Sigmoid colon (tissue), 7 donors: ENCODE measurements around the gene MFAP4. TPM values are rescaled to one million over a fixed set of nuclear protein-coding genes. Genes with fewer than 3 reads are reported as not detected.

Experiments used
- DNase-seq: peaks from one replicate; pipeline ENCODE4 v3.0.0-alpha.2; 2019
- H3K27ac ChIP-seq, 4 donors: fragments of 200-600 bp; sonication (generic); one replicate each; pipeline ENCODE4 v1.5.1; 2016 to 2019; ENCODE audit warnings: mild to moderate bottlenecking in 1 of 4
- H3K27me3 ChIP-seq, 3 donors: fragments of 200-600 bp; sonication (generic); one replicate each; pipeline ENCODE4 v1.5.1; 2019; ENCODE audit warnings: mild to moderate bottlenecking in 1 of 3
- H3K36me3 ChIP-seq, 4 donors: fragments of 200-600 bp; sonication (generic); one replicate each; pipeline ENCODE4 v1.5.1; 2016 to 2019
- H3K4me1 ChIP-seq, 4 donors: fragments of 200-600 bp; sonication (generic); one replicate each; pipeline ENCODE4 v1.5.1; 2017 to 2019
- H3K4me3 ChIP-seq, 4 donors: fragments of 200-600 bp; sonication (generic); one replicate each; pipeline ENCODE4 v1.5.1; 2017 to 2019; ENCODE audit warnings: mild to moderate bottlenecking in 2 of 4, moderate library complexity in 1 of 4
- H3K9me3 ChIP-seq, 4 donors: fragments of 200-600 bp in 3 of 4; sonication (generic) in 3 of 4; one replicate each; pipeline versions ENCODE4 v1.5.1 to v1.6.1; 2013 to 2019
- EP300 ChIP-seq, 4 donors: sonication (generic); formaldehyde crosslinking; IDR thresholded peaks; one replicate each; pipeline ENCODE4 v1.6.1; 2017; ENCODE audit warnings: antibody characterized with exemption in 4 of 4
- POLR2A ChIP-seq, 2 donors: fragments of 450-650 bp; IDR thresholded peaks; one replicate each; pipeline ENCODE4 v1.6.1; 2016; ENCODE audit warnings: antibody characterized with exemption in 2 of 2, mild to moderate bottlenecking in 2 of 2, moderate library complexity in 2 of 2
- POLR2AphosphoS5 ChIP-seq, 4 donors: sonication (generic); formaldehyde crosslinking; IDR thresholded peaks; one replicate each; pipeline ENCODE4 v1.6.1; 2017; ENCODE audit warnings: antibody characterized with exemption in 4 of 4
- WGBS, 2 donors: extraction: QIAGEN DNeasy Blood & Tissue Kit; methylation state at CpG; one replicate each; pipeline ENCODE4 v1.1.7; 2013; 5-methylcytosine and 5-hydroxymethylcytosine counted together
- intact Hi-C: fragments of 100-400 bp; cut with DNase I; formaldehyde crosslinking; loops from one replicate; pipeline ENCODE4 v1.15.1; 2023
- polyA plus RNA-seq, 3 donors: library from polyadenylated mRNA; stranded (reverse); fragments of 200-250 nt; gene quantifications; one replicate each; pipeline ENCODE4 v1.2.3, GENCODE V29; 2013
- total RNA-seq, 4 donors: library from RNA; depleted of rRNA; stranded (reverse); fragments of >200 nt; gene quantifications; one replicate each; pipeline ENCODE4 v1.1.0, GENCODE V29; 2016
- TF ChIP-seq, protein P1 (sequence below), 4 experiments: fragments of 450-650 bp in 3 of 4; fragments of 200-600 bp in 1 of 4; IDR thresholded peaks; one replicate each; pipeline ENCODE4 v1.5.1; 2016 to 2019; ENCODE audit warnings: antibody characterized with exemption in 4 of 4, mild to moderate bottlenecking in 3 of 4, moderate library complexity in 2 of 4
- donor health status: healthy with polysubstance abuse.
- donor health status: Bipolar disorder and iron deficiency.
- donor health status: healthy.

MFAP4 gene
- total and polyA plus RNA-seq, 7 donors = 9.9 to 324 (median 189) TPM

DNA sequence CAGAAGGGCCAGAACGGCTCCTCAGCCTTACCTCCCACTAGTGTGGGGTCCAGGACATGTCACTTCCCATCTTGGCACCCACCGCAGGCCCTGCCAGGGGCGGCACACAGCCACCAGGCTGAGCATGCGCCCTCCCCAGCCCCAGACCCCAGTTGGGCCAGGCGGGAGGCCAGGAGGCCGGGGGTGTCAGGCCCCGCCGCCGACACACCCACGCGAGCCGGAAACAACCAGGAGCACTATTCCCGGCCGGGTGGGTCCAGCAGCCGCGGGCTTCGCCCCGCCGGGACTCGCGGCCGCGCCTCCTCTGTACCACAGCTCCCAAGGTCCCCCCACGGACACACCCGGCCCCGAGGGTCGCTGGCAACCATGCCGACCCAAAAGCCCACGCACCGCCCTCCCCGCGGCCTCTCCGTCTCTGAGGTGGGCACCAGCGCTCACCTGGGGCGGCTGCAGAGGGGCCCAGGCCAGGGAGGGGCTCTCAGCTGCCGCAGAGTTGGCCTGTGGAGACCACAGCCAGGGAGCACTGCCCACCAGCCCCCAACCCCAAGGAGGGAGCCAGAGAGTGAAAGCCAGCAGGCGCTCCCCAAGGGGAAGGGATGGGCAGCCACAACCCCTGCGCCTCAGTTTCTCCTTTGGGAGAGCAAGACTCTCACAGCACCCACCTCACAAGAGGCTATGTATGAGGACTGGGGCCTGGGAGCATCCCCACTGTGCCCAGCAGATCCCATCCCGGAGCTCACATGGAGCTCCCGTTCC, 42.5 kb downstream of the MFAP4 start:
- Histone ChIP-seq H3K27me3 (no peaks in the 10 kb centered on the region), H3K36me3 (no peaks in the 10 kb centered on the region), H3K4me3 (no peak overlapping the region), H3K4me1 (peaks cover 0 to 44% (median 41%) of the 10 kb centered on the region in 4 donors), H3K27ac (no peak overlapping the region), H3K9me3 (no peaks in the 10 kb centered on the region)
- WGBS, 2 donors = 41 to 78% methylated on average over 40 of the region's 40 CpGs
- intact Hi-C loops = no loop called here
- DNase-seq = peak; percentile 65
- TF ChIP-seq EP300 (IDR thresholded peaks at IDR 0.05) (no peak), POLR2A (IDR thresholded peaks at IDR 0.05) (no peak), POLR2AphosphoS5 (IDR thresholded peaks at IDR 0.05) (no peak)
- TF ChIP-seq, protein P1, sequence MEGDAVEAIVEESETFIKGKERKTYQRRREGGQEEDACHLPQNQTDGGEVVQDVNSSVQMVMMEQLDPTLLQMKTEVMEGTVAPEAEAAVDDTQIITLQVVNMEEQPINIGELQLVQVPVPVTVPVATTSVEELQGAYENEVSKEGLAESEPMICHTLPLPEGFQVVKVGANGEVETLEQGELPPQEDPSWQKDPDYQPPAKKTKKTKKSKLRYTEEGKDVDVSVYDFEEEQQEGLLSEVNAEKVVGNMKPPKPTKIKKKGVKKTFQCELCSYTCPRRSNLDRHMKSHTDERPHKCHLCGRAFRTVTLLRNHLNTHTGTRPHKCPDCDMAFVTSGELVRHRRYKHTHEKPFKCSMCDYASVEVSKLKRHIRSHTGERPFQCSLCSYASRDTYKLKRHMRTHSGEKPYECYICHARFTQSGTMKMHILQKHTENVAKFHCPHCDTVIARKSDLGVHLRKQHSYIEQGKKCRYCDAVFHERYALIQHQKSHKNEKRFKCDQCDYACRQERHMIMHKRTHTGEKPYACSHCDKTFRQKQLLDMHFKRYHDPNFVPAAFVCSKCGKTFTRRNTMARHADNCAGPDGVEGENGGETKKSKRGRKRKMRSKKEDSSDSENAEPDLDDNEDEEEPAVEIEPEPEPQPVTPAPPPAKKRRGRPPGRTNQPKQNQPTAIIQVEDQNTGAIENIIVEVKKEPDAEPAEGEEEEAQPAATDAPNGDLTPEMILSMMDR (IDR thresholded peaks at IDR 0.05) = no peak

DNA sequence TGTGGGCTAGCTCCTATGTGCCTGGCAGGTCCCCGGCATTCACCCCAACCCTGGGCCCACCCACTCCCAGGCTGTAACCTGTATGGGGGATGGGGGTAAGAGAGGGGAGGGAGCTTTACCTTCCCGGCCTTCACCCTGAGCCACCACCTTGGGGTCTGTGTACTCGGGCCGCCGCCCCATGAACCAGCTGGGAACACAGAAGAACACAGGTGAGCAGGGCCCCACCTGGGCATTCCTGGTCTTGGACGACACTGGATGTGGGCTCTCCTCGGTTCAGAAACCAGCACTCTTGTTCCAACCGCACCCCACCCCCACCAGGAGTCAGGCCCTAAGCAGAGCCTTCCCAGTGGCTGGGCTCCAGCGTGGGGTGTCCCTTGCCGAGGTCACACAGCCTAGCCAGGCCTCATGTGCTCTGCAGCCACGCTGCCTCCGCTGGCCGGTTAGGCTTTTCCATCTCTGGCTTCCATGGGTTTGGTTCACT, 43.3 kb downstream of the MFAP4 start:
- H3K9me3 ChIP-seq = no peaks in the 10 kb centered on the region
- H3K4me1 ChIP-seq = peaks cover 0 to 44% (median 41%) of the 10 kb centered on the region in 4 donors
- no peak overlapping the region for H3K4me3 ChIP-seq
- WGBS, 2 donors = 64 to 83% methylated on average over 13 of the region's 13 CpGs
- H3K27ac ChIP-seq = no peak overlapping the region
- H3K36me3 ChIP-seq = no peaks in the 10 kb centered on the region
- peak; percentile 64 for DNase-seq
- intact Hi-C loops = no loop called here
- H3K27me3 ChIP-seq = no peaks in the 10 kb centered on the region
- no peak for TF ChIP-seq EP300 (IDR thresholded peaks at IDR 0.05)

DNA sequence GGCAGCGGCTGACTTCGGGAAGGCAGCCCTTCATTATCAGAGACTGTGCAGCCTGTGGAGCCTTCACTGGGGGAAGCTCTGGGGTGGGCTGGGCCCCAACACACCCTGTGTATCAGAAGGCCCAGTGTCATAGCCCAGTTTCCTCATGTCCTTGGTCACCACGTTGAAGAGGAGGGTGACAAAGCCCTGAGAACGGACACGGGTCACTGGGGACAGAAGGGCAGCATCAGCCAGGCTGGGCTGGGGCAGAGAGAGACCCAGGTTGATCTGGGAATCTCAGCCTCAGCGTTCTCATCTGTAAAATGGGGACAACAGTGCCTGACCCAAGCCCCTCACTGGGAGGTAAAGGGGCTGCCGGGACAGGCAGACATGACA, 43.7 kb downstream of the MFAP4 start:
- TF ChIP-seq EP300 (IDR thresholded peaks at IDR 0.05) = no peak
- TF ChIP-seq POLR2A (IDR thresholded peaks at IDR 0.05) = no peak
- TF ChIP-seq POLR2AphosphoS5 (IDR thresholded peaks at IDR 0.05) = no peak
- TF ChIP-seq, protein P1 (IDR thresholded peaks at IDR 0.05) = no peak
- DNase-seq = peak; percentile 60
- intact Hi-C loops = no loop called here
- WGBS, 2 donors = 84 to 88% methylated on average over 7 of the region's 7 CpGs
- Histone ChIP-seq H3K27ac (no peak overlapping the region), H3K4me1 (peaks cover 0 to 44% (median 41%) of the 10 kb centered on the region in 4 donors), H3K9me3 (no peaks in the 10 kb centered on the region), H3K4me3 (no peak overlapping the region), H3K36me3 (no peaks in the 10 kb centered on the region), H3K27me3 (no peaks in the 10 kb centered on the region)

DNA sequence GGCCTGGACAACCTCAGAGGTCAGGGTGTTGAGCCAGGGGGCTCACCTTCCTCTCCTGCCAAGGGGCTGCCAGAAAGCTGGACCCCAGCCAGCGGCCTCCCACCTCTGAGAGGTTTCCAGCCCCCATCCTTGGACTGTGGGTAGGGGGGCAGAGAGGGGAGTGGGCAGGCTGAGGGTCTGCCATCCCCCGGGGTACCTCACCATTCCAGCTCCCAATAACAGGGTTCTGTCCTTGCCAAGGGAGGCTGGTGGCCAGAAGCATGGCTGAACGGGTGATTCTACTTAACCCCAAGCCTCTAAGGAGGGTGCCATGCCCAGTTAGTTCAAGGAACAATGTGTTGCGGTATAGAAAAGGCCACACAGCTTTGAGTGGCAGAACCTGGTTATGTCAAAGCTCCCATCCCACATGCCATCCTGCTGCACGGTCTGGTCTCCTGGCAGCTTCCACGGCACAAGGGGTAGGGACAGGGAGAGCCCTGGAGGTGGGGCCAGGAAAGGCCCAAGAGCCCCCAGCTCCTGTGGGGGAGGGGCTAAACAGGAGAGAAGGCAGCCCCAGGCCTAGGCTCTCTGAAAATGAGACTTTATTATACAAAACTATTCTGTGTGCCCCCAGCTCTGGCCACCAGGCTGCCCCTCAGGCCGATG, 44.3 kb downstream of the MFAP4 start:
- no peak overlapping the region for H3K4me3 ChIP-seq
- H3K9me3 ChIP-seq = no peaks in the 10 kb centered on the region
- 70 to 83% methylated on average over 7 of the region's 7 CpGs for WGBS, 2 donors
- TF ChIP-seq EP300 (IDR thresholded peaks at IDR 0.05) (no peak), POLR2AphosphoS5 (IDR thresholded peaks at IDR 0.05) (no peak), POLR2A (IDR thresholded peaks at IDR 0.05) (no peak)
- TF ChIP-seq, protein P1 (IDR thresholded peaks at IDR 0.05) = no peak
- peak overlapping the region in 1 of 4 donors; percentile 27 for H3K27ac ChIP-seq
- H3K27me3 ChIP-seq = no peaks in the 10 kb centered on the region
- DNase-seq = peak; percentile 74
- no peaks in the 10 kb centered on the region for H3K36me3 ChIP-seq
- H3K4me1 ChIP-seq = peaks cover 0 to 46% (median 40%) of the 10 kb centered on the region in 4 donors
- intact Hi-C loops = no loop called here
